GM10847 (cell line): ENCODE results near the gene ILDR1.

ENCODE experiments used
- POLR2A ChIP-seq: IDR thresholded peaks from 2 replicates; pipeline ENCODE4 v1.6.1; 2011; ENCODE audit not compliant: insufficient read length; ENCODE audit errors: extremely low read depth

Gene ILDR1

GRCh38 chr3:121980450-121980796 is 41.6 kb downstream of the ILDR1 start:
- TF ChIP-seq POLR2A = no peak

GRCh38 chr3:121979734-121980449 is 42.2 kb downstream of the ILDR1 start:
- no peak for TF ChIP-seq POLR2A

- no peak for TF ChIP-seq POLR2A
These were observed 42.8 kb downstream of the ILDR1 start for GRCh38 chr3:121979246-121979645.

GRCh38 chr3:121976727-121977126 is 45.3 kb downstream of the ILDR1 start:
- TF ChIP-seq POLR2A = no peak

GRCh38 chr3:121975702-121976302 is 46.2 kb downstream of the ILDR1 start:
- no peak for TF ChIP-seq POLR2A

- no peak for TF ChIP-seq POLR2A
These were observed 47.4 kb downstream of the ILDR1 start for GRCh38 chr3:121974601-121975111.

GRCh38 chr3:121970047-121970446 is 52.0 kb downstream of the ILDR1 start:
- no peak for TF ChIP-seq POLR2A

- no peak for TF ChIP-seq POLR2A
These were observed 52.4 kb downstream of the ILDR1 start for GRCh38 chr3:121969631-121970030.

GRCh38 chr3:121963608-121964007 is 58.4 kb downstream of the ILDR1 start:
- TF ChIP-seq POLR2A = no peak

- TF ChIP-seq POLR2A = no peak
These were observed 59.6 kb downstream of the ILDR1 start for GRCh38 chr3:121962443-121962842.

- TF ChIP-seq POLR2A = no peak
These were observed 60.8 kb downstream of the ILDR1 start for GRCh38 chr3:121961283-121961682.

- TF ChIP-seq POLR2A = no peak
These were observed 63.2 kb downstream of the ILDR1 start for GRCh38 chr3:121958801-121959200.

- TF ChIP-seq POLR2A = no peak
These were observed 64.2 kb downstream of the ILDR1 start for GRCh38 chr3:121957674-121958415.

GRCh38 chr3:121956363-121956762 is 65.7 kb downstream of the ILDR1 start:
- no peak for TF ChIP-seq POLR2A

GRCh38 chr3:121951291-121951919 is 70.6 kb downstream of the ILDR1 start:
- TF ChIP-seq POLR2A = no peak

GRCh38 chr3:121948641-121949040 is 73.4 kb downstream of the ILDR1 start:
- TF ChIP-seq POLR2A = no peak

- no peak for TF ChIP-seq POLR2A
These were observed 78.6 kb downstream of the ILDR1 start for GRCh38 chr3:121943431-121943830.
